GM21423 (cell line): ENCODE measurements around the gene INS.

ENCODE experiments used
- ATAC-seq: cut with Tn5 transposase; IDR thresholded peaks from one replicate; pipeline ENCODE4 v1.9.1; 2021; ENCODE audit warnings: mild to moderate bottlenecking, moderate library complexity; ENCODE audit not compliant: unreplicated experiment

The INS gene

GRCh38 chr11:2121227-2122130 is 39.5 kb downstream of the INS start:
- ATAC-seq = no peak

DNA sequence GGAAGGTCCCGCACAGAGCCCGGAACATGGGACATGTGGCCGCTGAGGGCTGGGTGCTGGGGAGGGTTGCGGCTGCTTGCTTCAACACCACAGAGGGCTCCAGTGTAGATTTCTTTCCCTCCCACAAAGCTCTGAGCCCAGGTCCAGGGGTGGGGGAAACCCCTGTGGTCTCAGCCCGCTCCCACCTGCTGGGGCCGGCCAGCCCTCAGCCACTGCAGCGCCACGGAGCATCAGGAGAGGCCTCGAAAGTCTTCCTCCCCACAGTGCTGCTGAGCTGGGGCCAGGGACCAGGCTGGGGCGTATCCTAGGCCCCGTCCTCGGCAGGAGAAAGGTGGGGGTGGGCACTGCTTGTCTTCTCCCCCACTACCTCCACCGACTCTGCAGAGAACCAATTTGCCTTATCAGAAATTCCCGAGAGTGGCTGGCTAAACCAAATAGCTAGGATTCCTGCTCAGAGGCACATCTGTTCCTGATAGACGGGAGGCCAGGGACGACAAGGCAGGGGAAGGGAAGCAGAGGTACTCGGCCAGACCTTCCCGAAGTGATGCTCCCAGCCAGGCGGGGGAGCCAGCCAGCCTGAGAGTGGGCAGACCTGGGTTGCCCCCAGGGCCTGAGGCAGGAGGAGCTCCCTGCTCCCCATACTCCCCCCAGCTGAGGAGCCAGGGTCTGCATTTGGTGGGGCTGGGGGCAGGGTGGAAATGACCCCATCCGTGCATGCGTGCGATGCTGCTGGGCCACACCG is 40.5 kb downstream of the INS start:
- no peak for ATAC-seq

GRCh38 chr11:2118677-2119076 is 42.3 kb downstream of the INS start:
- no peak for ATAC-seq

DNA sequence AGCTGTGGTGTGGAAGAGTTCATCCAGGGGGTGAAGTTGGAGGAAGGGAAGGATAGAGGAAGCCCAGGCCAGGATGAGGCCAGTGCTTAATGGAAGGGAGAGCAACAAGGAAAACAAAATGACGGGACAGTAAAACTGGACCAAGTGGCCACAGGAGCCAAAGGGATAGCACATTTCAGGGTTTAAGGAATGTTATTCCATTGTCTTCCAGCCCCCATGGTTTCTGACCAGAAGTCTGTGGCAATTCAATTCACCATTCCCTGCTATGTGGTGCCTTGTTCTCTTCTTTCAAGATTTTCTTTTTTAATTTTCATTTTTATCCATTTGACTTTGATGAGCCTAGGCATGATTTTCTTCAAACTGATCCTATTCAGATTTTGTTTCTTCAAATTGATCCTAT is 44.3 kb downstream of the INS start:
- ATAC-seq = no peak

DNA sequence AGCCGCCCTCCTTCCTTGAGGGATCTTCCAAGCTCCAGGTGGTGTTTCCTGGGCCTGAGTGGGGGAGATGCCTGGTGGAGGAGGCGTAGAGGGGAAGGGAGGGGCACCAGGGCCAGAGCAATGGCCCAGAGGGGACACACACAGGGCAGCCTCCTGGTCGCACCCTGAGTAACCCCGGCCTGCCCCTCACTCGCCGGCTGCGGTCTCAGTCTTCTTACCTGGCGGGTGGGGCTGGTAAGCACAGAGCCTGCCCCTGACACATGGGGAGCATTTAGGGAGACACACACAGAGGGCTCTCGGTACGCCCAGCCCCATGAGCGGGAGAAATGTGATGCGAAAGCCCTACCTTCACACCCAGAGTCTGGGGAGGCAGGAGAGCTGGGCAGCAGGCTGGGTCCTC is 45.7 kb downstream of the INS start:
- no peak for ATAC-seq

- ATAC-seq = no peak
Measured at GRCh38 chr11:2114430-2115241, 46.4 kb downstream of the INS start.

DNA sequence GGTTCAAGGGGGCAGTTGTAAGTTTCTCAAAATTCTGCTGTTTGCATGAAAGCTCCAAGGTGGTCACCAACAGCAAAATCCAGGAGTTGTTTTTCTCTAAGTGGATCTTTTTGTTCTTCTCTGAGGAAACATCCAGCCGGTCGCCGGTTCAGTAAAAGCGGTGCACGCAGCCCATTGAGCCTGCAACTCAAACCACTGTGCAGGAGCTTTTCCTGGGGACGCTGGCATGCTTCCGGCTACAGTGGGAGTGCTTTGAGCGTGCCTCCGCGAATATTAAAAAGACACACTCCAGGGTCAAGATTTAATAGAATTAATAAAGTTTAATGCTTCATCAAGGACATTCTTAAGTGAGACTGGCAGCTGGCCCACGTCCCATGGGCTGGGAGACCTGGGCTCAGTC is 47.2 kb downstream of the INS start:
- no peak for ATAC-seq

- ATAC-seq = no peak
Measured at GRCh38 chr11:2110521-2110920, 50.5 kb downstream of the INS start.
